LNCaP clone FGC (cell line): ENCODE data around the gene CHRM2.

Experiments used
- DNase-seq: peaks from one replicate; pipeline ENCODE4 v3.0.0-alpha.2; 2011; ENCODE audit warnings: low read depth
- H3K4me3 ChIP-seq: 2 replicates; pipeline ENCODE4 v1.5.1; 2011; ENCODE audit warnings: mild to moderate bottlenecking, low read depth, low read length, control low read depth
- CTCF ChIP-seq: IDR thresholded peaks from 2 replicates; pipeline ENCODE4 v1.5.1; 2012; ENCODE audit warnings: mild to moderate bottlenecking; ENCODE audit not compliant: control insufficient read depth, insufficient read depth; ENCODE audit errors: extremely low read depth

CHRM2 gene

GRCh38 chr7:136865236-136865635 is 3.2 kb upstream of the CHRM2 start:
- H3K4me3 ChIP-seq: no peak overlapping the region
- TF ChIP-seq CTCF: no peak
- no peak for DNase-seq

- no peak for DNase-seq
- H3K4me3 ChIP-seq: no peak overlapping the region
- TF ChIP-seq CTCF: no peak
Measured at GRCh38 chr7:136865777-136866176, 2.7 kb upstream of the CHRM2 start.

GRCh38 chr7:136869001-136869961 is 829 bp downstream of the CHRM2 start:
- DNase-seq: no peak
- TF ChIP-seq CTCF: no peak
- H3K4me3 ChIP-seq: no peak overlapping the region

GRCh38 chr7:136869991-136870865 is 1.8 kb downstream of the CHRM2 start:
- H3K4me3 ChIP-seq: no peak overlapping the region
- DNase-seq: no peak

GRCh38 chr7:136870866-136871487 is 2.5 kb downstream of the CHRM2 start:
- DNase-seq: no peak
- no peak overlapping the region for H3K4me3 ChIP-seq

More at GRCh38 chr7:136869991-136870865, 1.8 kb downstream of the CHRM2 start:
- no peak for TF ChIP-seq CTCF

More at GRCh38 chr7:136870866-136871487, 2.5 kb downstream of the CHRM2 start:
- TF ChIP-seq CTCF: no peak
